Heart left ventricle (tissue), 13 donors: ENCODE data around the gene AHCYL1.

Source experiments
- POLR2A ChIP-seq, 2 donors: fragments of 450-650 bp; IDR thresholded peaks; one replicate each; pipeline ENCODE4 v1.6.1; 2017; ENCODE audit warnings: antibody characterized with exemption in 2 of 2, mild to moderate bottlenecking in 2 of 2, moderate library complexity in 2 of 2
- TF ChIP-seq, protein P1 (sequence below), 12 donors: fragments of 200-600 bp; sonication (generic) in 4 of 12; IDR thresholded peaks; one replicate each; pipeline versions ENCODE4 v1.5.0 to v1.8.0; 2018 to 2022; ENCODE audit warnings: antibody characterized with exemption in 12 of 12, mild to moderate bottlenecking in 5 of 12
- donor health status: ischemic (EF 13 %, LVEDD 7.1; RV severe dilation, severe dysfunction).
- donor health status: DM: no; HTN: yes; CAD: no.
- donor health status: DM: no; HTN: no; CAD: no.
- donor health status: ischemic (EF 25% LVEDD 6.9; RV normal size, moderate dysfunction).
- donor health status: ischemic (EF 25% LVEDD 5.7; RV mildly dilated, moderate dysfunction).
- donor health status: ischemic (EF 35%, LVEDD 5.7; RV mildly dilated, moderate dysfunction).
- donor health status: nonischemic (EF 11% LVEDD 7.7; RV severe dilation, severe dysfunction).
- donor health status: DM: yes; HTN: yes; CAD: no.
- donor health status: PGD.
- donor health status: ischemic (EF 29% LVEDD 5.4; RV normal size, mild dysfunction).
- donor health status: nonischemic (EF 23%, LVEDD 6.1; RV moderate dilation, normal function).

DNA sequence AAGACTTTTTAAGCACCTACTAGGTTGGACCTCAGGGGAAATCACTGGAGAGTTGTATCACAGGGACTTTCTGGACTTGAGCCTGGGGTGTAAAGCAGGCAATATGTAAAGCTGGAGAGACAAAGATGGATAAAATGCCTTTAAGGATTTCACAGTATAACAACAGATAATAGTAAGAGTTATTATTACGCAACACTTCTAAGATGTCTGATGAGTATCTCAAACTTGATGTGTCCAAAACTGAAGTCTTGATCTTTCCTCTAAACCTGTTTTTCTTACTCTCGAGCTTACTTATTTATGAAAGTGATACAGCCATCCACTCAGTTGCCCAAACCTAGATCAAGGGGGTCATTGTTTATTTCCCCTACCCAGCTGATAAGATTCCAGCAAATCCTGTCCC, 47.8 kb downstream of the AHCYL1 start:
- TF ChIP-seq, protein P1, sequence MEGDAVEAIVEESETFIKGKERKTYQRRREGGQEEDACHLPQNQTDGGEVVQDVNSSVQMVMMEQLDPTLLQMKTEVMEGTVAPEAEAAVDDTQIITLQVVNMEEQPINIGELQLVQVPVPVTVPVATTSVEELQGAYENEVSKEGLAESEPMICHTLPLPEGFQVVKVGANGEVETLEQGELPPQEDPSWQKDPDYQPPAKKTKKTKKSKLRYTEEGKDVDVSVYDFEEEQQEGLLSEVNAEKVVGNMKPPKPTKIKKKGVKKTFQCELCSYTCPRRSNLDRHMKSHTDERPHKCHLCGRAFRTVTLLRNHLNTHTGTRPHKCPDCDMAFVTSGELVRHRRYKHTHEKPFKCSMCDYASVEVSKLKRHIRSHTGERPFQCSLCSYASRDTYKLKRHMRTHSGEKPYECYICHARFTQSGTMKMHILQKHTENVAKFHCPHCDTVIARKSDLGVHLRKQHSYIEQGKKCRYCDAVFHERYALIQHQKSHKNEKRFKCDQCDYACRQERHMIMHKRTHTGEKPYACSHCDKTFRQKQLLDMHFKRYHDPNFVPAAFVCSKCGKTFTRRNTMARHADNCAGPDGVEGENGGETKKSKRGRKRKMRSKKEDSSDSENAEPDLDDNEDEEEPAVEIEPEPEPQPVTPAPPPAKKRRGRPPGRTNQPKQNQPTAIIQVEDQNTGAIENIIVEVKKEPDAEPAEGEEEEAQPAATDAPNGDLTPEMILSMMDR (IDR thresholded peaks at IDR 0.05) = no peak
- no peak for TF ChIP-seq POLR2A (IDR thresholded peaks at IDR 0.05)
